GM18873 (cell line): ENCODE measurements around the gene ZDHHC19.

Experiments used
- ATAC-seq: cut with Tn5 transposase; IDR thresholded peaks from one replicate; pipeline ENCODE4 v1.9.1; 2021; ENCODE audit warnings: mild to moderate bottlenecking, moderate library complexity, moderate number of reproducible peaks; ENCODE audit not compliant: unreplicated experiment, low FRiP score

ZDHHC19 gene

GRCh38 chr3:196159526-196159925 is 51.7 kb downstream of the ZDHHC19 start:
- ATAC-seq = no peak

GRCh38 chr3:196156160-196156559 is 55.0 kb downstream of the ZDHHC19 start:
- ATAC-seq = no peak

DNA sequence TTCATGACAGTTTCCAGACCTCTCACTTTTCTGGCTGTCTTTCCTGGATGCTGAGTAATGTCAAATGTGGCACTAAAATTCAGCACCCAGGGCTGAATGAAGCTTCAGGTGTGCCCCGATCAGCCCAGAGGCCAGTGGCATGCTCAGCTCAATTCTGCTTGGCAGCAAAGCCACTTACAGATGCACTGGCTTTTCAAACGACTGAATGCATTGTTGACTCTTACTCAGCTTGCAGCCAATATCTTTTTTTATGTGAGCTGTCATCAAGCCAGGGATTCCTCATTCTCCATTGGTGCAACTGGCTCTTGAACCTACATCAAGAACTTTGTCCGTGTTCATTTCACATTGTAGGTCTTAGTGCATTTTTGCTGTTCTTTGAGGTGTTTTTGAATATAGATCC is 60.7 kb downstream of the ZDHHC19 start:
- no peak for ATAC-seq

GRCh38 chr3:196149831-196150301 is 61.3 kb downstream of the ZDHHC19 start:
- ATAC-seq = no peak

DNA sequence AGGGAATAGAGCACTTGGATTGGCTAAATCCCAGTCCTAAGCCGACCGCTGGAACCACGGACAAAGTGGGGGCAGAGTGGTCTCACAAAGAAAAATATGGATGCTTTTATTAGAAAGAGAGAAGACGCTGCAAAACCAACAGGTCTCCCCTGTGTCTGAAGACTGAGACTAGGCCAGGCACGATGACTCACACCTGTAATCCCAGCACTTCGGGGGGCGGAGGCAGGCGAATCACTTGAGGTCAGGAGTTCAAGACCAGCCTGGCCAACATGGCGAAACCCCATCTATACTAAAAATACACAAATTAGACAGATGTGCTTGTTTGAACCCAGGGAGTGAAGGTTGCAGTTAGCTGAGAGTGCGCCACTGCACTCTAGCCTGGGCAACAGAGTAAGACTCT is 61.8 kb downstream of the ZDHHC19 start:
- ATAC-seq = no peak
